SJCRH30 (cell line): Measurements from ENCODE around the gene SLC39A10. TPM values are rescaled to one million over a fixed set of nuclear protein-coding genes. Genes with fewer than 3 reads are reported as not detected.
"Not testable (repeated sequence)": the region's sequence is repeated elsewhere in the genome, so short reads cannot be mapped to it uniquely, and the experiment has no call there.

Source experiments
- DNase-seq, 2 experiments: peaks; one replicate each; pipeline ENCODE4 v3.0.0-alpha.2; 2015 to 2020
- H3K27ac ChIP-seq: fragments of 250-450 bp; sonication (Bioruptor Pico); 2 replicates; pipeline ENCODE4 v1.5.1; 2020; ENCODE audit warnings: mild to moderate bottlenecking, moderate library complexity
- H3K27me3 ChIP-seq: fragments of 250-450 bp; sonication (Bioruptor Pico); 2 replicates; pipeline ENCODE4 v1.5.1; 2020; ENCODE audit warnings: mild to moderate bottlenecking, moderate library complexity
- H3K36me3 ChIP-seq: fragments of 250-450 bp; sonication (Bioruptor Pico); 2 replicates; pipeline ENCODE4 v1.5.1; 2020; ENCODE audit warnings: mild to moderate bottlenecking, moderate library complexity
- H3K4me1 ChIP-seq: fragments of 250-450 bp; sonication (Bioruptor Pico); 2 replicates; pipeline ENCODE4 v1.5.1; 2020; ENCODE audit warnings: mild to moderate bottlenecking, moderate library complexity
- H3K4me3 ChIP-seq: fragments of 250-450 bp; sonication (Bioruptor Pico); 2 replicates; pipeline ENCODE4 v1.5.1; 2020; ENCODE audit warnings: mild to moderate bottlenecking, moderate library complexity
- H3K9me3 ChIP-seq: fragments of 250-450 bp; sonication (Bioruptor Pico); replicated peaks from 2 replicates; pipeline ENCODE4 v1.5.1; 2020; ENCODE audit warnings: mild to moderate bottlenecking, moderate library complexity
- total RNA-seq: library from RNA; depleted of rRNA; stranded (reverse); fragments of >200 nt; shearing (Covaris generic); gene quantifications from 2 replicates; pipeline ENCODE4 v1.2.3, GENCODE V29; 2014

The SLC39A10 gene
- total RNA-seq, 1 experiment from 2014 or later = 57.8 TPM

DNA sequence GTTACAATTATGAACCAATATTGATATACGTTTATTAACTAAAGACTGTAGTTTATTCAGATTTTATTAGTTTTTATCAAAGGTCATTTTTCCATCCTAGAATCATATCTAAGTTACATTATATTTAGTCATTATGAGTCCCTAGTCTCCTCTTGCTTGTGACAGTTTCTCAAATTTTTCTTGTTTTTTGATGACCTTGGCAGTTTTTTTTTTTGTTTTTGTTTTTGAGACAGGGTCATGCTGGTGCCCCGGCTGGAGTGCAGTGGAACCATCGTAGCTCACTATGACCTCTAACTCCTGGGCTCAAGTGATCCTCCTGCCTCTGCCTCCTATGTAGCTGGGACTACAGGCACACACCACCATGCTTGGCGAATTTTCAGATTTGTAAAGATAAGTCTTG is 18.3 kb upstream of the SLC39A10 start:
- no peaks in the 10 kb centered on the region for H3K9me3 ChIP-seq
- no peaks in the 10 kb centered on the region for H3K4me1 ChIP-seq
- H3K27me3 ChIP-seq = no peaks in the 10 kb centered on the region
- H3K36me3 ChIP-seq = no peaks in the 10 kb centered on the region
- no peak overlapping the region for H3K4me3 ChIP-seq
- no peak overlapping the region for H3K27ac ChIP-seq
- DNase-seq = no peak

DNA sequence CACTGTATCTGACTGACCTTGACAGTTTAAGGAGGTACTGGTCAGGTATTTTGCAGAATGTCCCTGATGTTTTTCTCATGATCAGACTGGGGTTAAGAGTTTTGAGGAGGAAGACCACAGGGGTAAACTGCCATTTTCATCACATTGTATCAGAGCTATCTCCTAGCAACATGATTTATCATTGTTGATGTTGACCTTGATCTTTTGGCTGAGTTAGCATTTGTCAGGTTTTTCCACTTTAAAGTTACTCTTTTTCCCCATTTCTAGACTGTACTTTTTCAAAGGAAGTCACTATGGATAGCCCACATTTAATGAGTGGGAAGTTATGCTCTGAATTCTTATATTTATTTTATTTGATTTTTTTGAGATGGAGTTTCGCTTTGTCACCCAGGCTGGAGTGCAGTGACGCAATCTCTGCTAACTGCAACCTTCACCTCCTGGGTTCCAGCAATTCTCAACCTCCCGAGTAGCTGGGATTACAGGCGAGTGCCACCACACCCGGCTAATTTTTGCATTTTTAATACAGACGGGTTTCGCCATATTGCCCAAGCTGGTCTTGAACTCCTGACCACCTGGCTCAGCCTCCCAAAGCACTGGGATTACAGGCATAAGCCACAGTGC is 17.7 kb upstream of the SLC39A10 start:
- no peak for DNase-seq
- Histone ChIP-seq H3K36me3 (no peaks in the 10 kb centered on the region), H3K4me3 (no peak overlapping the region), H3K9me3 (no peaks in the 10 kb centered on the region), H3K27me3 (no peaks in the 10 kb centered on the region), H3K27ac (no peak overlapping the region), H3K4me1 (no peaks in the 10 kb centered on the region)

DNA sequence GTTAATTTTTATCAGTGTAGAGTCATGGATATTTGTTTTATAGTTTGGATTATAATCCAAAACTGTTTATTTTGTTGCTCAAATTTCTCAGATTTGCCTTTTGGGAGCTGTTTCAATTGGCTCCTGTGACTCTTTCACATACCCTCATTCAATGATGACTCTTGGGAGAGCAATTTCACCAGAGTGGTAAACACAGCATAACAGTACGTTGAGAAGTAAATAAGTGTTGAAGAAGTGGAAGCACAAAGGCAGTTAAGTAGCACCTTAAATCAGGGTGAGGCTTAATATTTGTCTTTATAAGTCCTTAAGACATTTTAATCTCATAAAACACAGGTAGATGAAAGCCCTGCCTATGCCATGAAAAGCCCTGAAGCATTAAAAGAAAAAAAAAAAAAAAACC is 17.1 kb upstream of the SLC39A10 start:
- Histone ChIP-seq H3K4me1 (no peaks in the 10 kb centered on the region), H3K9me3 (no peaks in the 10 kb centered on the region), H3K27ac (no peak overlapping the region), H3K27me3 (no peaks in the 10 kb centered on the region), H3K36me3 (no peaks in the 10 kb centered on the region), H3K4me3 (no peak overlapping the region)
- no peak for DNase-seq

DNA sequence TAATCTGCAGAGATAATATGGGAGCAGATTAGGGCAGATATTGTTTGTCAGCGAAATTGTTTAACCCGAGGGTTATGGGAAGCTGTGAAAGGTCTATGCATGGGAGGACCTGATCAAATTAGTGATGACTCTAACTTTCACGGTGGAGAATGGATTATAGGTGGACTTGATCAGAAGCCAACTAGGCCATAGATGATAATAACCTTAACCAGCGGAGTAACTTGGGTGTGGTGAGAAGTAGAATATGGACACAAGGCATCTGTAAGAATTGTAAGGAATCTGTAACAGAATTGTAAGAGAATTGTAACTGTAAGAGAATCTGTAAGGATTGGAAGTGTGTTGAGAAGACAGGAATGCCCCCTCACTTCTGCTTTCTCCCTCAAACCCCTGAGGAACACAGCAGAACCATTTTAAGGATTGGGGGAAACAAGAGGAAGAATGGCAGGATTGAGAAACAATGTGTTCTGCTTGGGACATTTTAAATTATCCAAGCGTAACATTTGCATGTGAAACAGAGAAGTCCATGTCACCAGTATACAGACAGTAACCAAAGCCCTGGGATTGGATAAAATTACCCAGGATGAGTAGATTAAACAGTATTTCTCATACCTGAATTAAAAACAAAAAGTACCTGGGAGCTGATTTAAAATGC is 14.9 kb upstream of the SLC39A10 start:
- no peaks in the 10 kb centered on the region for H3K4me1 ChIP-seq
- no peaks in the 10 kb centered on the region for H3K36me3 ChIP-seq
- no peaks in the 10 kb centered on the region for H3K27me3 ChIP-seq
- no peak overlapping the region for H3K4me3 ChIP-seq
- H3K9me3 ChIP-seq = no peaks in the 10 kb centered on the region
- DNase-seq = no peak
- H3K27ac ChIP-seq = no peak overlapping the region

DNA sequence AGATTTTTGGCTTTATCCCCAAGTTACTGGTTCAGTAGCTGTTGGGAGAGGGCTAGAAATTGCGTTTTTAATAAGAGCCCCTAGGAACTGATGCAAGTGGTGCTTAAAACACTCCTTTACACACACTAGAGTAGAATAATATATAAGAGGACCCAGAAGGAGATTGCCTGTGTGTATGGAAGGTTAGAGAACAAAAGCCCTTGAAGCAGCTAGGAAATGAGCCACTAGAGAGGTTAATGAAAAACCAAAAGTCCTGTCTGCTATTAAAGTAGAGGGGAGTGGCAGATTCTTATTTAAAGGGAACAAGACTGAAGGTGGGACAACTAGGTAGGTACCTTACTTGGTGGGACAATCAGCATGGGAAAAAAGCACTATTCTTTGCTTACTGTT is 14.4 kb upstream of the SLC39A10 start:
- no peak for DNase-seq
- Histone ChIP-seq H3K27ac (no peak overlapping the region), H3K36me3 (no peaks in the 10 kb centered on the region), H3K9me3 (no peaks in the 10 kb centered on the region), H3K4me3 (no peak overlapping the region), H3K4me1 (no peaks in the 10 kb centered on the region), H3K27me3 (no peaks in the 10 kb centered on the region)

DNA sequence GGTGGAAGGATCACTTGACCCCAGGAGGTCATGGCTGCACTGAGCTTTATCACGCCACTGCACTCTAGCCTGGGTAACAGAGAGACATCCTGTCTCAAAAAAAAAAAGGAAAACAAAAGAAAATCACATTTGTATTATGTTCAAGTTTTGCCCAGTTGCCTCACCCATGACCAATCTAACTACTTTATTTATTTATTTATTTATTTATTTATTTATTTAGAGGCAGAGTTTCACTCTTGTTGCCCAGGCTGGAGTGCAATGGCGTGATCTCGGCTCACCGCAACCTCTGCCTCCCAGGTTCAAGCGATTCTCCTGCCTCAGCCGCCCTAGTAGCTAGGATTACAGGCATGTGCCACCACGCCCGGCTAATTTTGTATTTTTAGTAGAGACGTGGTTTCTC is 12.3 kb upstream of the SLC39A10 start:
- H3K9me3 ChIP-seq, H3K4me1 ChIP-seq, H3K36me3 ChIP-seq, DNase-seq, H3K27ac ChIP-seq, H3K27me3 ChIP-seq, H3K4me3 ChIP-seq: not testable (repeated sequence)

DNA sequence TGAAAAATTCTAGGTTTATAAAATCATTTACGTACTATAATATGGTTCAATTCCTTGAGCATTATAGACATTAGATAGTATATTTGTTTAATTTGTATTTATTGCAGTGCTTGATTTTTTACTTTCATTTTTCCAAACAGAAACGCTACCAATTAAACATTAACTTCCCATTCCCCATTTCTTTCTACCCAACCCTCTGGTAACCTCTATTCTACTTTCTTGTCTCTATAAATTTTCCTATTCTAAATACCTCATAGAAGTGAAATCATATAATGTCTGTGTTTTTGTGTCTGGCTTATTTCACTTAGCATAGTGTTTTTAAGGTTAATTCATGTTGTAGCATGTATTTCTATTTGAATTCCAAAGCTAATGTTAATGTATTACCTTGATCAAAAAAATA is 11.6 kb upstream of the SLC39A10 start:
- no peak overlapping the region for H3K27ac ChIP-seq
- H3K27me3 ChIP-seq = no peaks in the 10 kb centered on the region
- no peaks in the 10 kb centered on the region for H3K36me3 ChIP-seq
- DNase-seq = no peak
- no peaks in the 10 kb centered on the region for H3K4me1 ChIP-seq
- no peak overlapping the region for H3K4me3 ChIP-seq
- no peaks in the 10 kb centered on the region for H3K9me3 ChIP-seq

DNA sequence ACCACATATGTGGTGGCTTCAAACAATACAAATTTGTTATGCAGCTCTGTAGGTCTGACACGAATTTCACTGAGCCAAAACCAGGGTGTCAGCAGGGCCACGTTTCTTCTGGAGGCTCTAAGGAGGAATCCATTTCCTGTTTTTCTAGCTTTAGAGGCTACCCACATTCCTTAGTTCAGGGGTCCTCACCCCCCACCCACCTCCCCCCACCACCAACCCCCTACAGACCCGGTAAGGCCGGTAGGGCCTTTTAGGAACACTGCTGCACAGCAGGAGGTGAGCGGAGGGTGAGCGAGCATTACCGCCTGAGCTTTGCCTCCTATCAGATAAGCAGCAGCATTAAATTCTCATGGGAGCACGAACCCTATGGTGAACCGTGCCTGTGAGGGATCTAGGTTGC is 10.6 kb upstream of the SLC39A10 start:
- Histone ChIP-seq H3K36me3 (no peaks in the 10 kb centered on the region), H3K4me1 (no peaks in the 10 kb centered on the region), H3K9me3 (no peaks in the 10 kb centered on the region), H3K27me3 (no peaks in the 10 kb centered on the region), H3K4me3 (no peak overlapping the region), H3K27ac (no peak overlapping the region)
- DNase-seq = no peak

DNA sequence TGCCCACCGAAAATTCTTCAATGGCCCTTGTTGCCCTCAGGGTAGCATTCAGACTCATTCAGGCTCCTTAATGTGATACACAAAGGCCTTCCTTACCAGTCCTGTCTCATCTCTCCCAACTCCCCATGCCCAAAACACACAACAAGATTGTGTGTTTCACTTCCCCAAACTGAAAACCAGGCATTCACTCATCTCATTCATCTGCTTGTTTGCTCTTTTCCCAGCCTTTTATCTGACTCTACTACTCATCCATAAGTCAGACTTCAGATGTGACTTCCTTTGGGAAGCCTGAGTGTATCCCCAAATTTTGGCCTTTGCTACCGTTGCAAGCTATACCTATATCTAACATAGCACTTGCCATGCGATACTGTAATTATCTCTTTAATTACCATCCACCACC is 9.7 kb upstream of the SLC39A10 start:
- H3K27me3 ChIP-seq = no peaks in the 10 kb centered on the region
- no peak overlapping the region for H3K27ac ChIP-seq
- H3K36me3 ChIP-seq = no peaks in the 10 kb centered on the region
- DNase-seq = no peak
- H3K9me3 ChIP-seq = no peaks in the 10 kb centered on the region
- no peaks in the 10 kb centered on the region for H3K4me1 ChIP-seq
- H3K4me3 ChIP-seq = no peak overlapping the region

DNA sequence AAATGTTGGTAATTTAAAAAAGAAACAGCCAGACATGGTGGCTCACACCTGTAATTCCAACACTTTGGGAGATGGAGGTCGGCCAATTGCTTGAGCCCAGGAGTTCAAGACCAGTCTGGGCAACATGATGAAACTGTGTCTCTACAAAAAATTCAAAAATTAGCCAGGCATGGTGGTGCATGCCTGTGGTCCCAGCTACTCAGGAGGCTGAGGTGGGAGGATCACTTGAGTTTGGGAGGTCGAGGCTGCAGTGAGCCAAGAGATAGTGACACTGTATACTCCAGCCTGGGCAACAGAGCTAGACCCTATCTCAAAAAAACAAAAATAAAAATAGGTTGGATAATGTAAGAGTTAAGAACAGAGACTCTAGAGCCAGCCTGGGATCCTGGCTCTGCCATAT is 8.7 kb upstream of the SLC39A10 start:
- not testable (repeated sequence) for H3K27me3 ChIP-seq

DNA sequence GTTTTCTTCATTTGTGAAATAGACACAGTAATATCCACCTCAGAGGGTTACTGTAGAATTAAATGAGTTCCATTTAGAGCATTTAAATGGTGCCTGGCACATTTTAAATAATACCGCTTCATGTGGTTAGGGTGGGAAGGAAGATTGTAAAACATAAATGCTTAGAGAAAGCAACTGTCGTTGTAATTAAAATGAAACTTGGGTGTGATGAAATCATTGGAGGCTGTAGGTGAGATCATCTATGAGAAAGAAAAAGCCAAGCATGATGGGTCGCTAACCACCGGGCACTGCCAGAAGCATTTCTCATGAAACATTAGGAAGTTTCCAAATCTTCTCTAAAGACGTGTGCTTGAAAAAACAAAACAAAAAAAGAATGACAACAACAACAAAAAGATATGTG is 8.2 kb upstream of the SLC39A10 start:
- H3K9me3 ChIP-seq = no peaks in the 10 kb centered on the region
- no peak overlapping the region for H3K27ac ChIP-seq
- H3K4me1 ChIP-seq = no peaks in the 10 kb centered on the region
- no peaks in the 10 kb centered on the region for H3K36me3 ChIP-seq
- H3K4me3 ChIP-seq = no peak overlapping the region
- no peaks in the 10 kb centered on the region for H3K27me3 ChIP-seq
- DNase-seq = no peak

More for the DNA sequence above, 8.7 kb upstream of the SLC39A10 start:
- H3K27ac ChIP-seq, H3K9me3 ChIP-seq, H3K4me3 ChIP-seq, H3K36me3 ChIP-seq, H3K4me1 ChIP-seq, DNase-seq: not testable (repeated sequence)

DNA sequence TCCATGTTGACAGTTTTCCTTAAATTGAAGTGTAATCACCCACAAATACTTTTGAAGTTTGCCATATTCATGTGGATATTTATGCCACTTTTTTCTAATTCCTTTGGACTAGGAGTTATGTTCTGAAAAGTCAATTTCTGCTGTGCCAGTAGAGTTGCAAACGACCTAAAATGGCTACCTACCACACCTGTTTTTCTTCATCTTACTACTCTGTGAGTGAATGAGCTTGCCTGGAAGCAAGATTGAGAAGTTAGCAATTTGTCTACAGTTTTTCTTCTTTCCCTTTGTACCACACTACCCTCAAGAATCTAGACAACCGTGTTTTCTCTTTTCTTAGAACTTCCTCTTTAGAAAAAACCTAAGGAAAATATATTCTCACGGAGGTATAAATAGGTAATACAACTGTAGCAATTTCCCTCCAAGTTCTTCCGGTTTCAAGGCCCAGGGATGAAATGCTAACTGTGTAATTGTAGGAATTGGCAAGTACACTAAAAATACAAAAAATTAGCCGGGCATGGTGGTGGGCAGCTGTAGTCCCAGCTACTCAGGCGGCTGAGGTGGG is 7.3 kb upstream of the SLC39A10 start:
- no peaks in the 10 kb centered on the region for H3K36me3 ChIP-seq
- H3K4me3 ChIP-seq = no peak overlapping the region
- H3K9me3 ChIP-seq = no peaks in the 10 kb centered on the region
- H3K4me1 ChIP-seq = no peaks in the 10 kb centered on the region
- no peak for DNase-seq
- H3K27me3 ChIP-seq = no peaks in the 10 kb centered on the region
- no peak overlapping the region for H3K27ac ChIP-seq

DNA sequence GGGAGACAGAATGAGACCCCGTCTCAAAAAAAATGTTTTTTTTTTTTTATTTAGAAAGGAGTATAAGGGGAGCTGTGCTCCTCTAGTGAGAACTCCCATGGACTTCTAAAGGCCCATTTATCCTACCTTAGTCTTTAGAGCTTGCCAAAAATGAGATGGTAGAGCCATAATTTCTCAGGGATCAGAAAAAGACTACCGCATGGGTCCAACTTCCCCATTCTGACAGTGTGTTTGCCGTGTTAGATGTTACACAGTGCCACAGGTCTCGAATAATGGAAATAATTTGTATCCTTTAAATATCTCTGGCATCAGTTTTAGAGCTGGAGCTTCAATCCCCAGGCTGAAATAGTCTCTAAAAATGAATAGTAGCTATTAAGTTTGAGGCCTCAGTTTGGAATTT is 6.0 kb upstream of the SLC39A10 start:
- Histone ChIP-seq H3K27me3 (no peaks in the 10 kb centered on the region), H3K36me3 (no peaks in the 10 kb centered on the region), H3K4me1 (no peaks in the 10 kb centered on the region), H3K9me3 (no peaks in the 10 kb centered on the region), H3K27ac (no peak overlapping the region), H3K4me3 (no peak overlapping the region)
- DNase-seq = no peak

DNA sequence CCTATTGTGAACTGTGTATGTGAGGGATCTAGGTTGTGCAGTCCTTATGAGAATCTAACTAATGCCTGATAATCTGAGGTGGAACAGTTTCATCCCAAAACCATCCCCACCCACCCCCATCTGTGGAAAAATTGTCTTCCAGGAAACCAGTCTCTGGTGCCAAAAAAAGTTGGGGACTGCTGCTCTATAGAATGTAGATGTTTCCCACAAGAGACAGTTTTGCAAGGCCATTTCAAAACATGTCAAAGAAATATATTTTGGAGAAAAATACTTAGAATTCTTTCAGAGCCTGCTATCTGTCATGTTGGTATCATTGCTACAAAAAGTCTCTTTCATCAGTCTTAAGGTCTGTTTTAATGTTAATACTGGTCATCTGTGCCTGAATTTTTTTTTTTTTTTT is 4.1 kb upstream of the SLC39A10 start:
- H3K36me3 ChIP-seq = no peaks in the 10 kb centered on the region
- DNase-seq = no peak
- no peak overlapping the region for H3K27ac ChIP-seq
- no peaks in the 10 kb centered on the region for H3K27me3 ChIP-seq
- H3K4me3 ChIP-seq = no peak overlapping the region
- no peaks in the 10 kb centered on the region for H3K4me1 ChIP-seq
- H3K9me3 ChIP-seq = no peaks in the 10 kb centered on the region

DNA sequence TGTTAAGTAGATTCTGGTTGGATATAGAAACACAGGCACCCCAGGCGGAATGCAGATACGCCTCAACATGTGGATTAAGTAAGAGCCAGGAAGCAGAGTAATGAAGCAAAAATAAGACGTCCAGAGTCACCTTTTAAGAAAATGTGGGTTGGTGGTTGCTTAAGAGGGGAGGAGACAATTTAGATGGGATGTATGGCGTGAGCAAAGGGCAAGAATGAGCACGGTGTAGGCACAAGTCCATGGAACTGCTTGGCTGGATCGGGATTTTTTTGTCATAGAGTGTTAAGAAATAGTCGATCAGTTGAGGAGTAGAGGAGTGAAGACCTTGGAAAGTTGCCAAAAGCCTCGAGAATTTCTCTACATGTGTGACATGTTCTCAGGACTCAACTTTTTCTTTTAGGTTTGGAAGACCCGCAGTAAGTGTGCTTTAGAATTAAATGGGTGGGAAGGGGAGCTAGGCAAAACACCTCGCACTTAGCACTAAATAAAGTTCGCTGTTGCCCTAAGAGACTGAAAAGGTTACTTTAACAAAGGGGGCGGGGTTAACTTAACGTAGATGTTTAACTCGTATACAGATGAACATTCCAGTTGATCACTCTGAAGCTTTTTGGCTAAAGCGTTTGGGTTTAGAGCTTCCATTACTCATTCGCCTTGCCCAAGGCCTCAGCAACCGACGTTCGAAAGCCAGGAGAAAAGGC is 716 bp upstream of the SLC39A10 start:
- peak overlapping the region; percentile 85 for H3K4me3 ChIP-seq
- H3K27me3 ChIP-seq = no peaks in the 10 kb centered on the region
- peak overlapping the region; percentile 43 for H3K27ac ChIP-seq
- 0 out of 2 replicates have a peak, but pooled peaks cover 4% of the 10 kb centered on the region for H3K36me3 ChIP-seq
- no peaks in the 10 kb centered on the region for H3K9me3 ChIP-seq
- peaks cover 6% of the 10 kb centered on the region for H3K4me1 ChIP-seq
- peak in 1 of 2 experiments; percentile 44 for DNase-seq
